ENCODE data around the gene LINGO3. TPM values are rescaled to one million over a fixed set of nuclear protein-coding genes. Genes with fewer than 3 reads are reported as not detected.

LINGO3 gene
- total RNA-seq, 1 experiment from 2014 or later, result 2.0 TPM

- TF ChIP-seq, protein P1, sequence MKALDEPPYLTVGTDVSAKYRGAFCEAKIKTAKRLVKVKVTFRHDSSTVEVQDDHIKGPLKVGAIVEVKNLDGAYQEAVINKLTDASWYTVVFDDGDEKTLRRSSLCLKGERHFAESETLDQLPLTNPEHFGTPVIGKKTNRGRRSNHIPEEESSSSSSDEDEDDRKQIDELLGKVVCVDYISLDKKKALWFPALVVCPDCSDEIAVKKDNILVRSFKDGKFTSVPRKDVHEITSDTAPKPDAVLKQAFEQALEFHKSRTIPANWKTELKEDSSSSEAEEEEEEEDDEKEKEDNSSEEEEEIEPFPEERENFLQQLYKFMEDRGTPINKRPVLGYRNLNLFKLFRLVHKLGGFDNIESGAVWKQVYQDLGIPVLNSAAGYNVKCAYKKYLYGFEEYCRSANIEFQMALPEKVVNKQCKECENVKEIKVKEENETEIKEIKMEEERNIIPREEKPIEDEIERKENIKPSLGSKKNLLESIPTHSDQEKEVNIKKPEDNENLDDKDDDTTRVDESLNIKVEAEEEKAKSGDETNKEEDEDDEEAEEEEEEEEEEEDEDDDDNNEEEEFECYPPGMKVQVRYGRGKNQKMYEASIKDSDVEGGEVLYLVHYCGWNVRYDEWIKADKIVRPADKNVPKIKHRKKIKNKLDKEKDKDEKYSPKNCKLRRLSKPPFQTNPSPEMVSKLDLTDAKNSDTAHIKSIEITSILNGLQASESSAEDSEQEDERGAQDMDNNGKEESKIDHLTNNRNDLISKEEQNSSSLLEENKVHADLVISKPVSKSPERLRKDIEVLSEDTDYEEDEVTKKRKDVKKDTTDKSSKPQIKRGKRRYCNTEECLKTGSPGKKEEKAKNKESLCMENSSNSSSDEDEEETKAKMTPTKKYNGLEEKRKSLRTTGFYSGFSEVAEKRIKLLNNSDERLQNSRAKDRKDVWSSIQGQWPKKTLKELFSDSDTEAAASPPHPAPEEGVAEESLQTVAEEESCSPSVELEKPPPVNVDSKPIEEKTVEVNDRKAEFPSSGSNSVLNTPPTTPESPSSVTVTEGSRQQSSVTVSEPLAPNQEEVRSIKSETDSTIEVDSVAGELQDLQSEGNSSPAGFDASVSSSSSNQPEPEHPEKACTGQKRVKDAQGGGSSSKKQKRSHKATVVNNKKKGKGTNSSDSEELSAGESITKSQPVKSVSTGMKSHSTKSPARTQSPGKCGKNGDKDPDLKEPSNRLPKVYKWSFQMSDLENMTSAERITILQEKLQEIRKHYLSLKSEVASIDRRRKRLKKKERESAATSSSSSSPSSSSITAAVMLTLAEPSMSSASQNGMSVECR (CRISPR knock-in tag; IDR thresholded peaks at IDR 0.05; ENCODE audit: borderline replicate concordance), result 0 out of 2 replicates have a peak, but pooled peaks have one; percentile 72
- TF ChIP-seq ZBTB43 (CRISPR knock-in tag; IDR thresholded peaks at IDR 0.05), result no peak
- no peak for TF ChIP-seq E2F1 (CRISPR knock-in tag; IDR thresholded peaks at IDR 0.05)
- TF ChIP-seq, protein P2, sequence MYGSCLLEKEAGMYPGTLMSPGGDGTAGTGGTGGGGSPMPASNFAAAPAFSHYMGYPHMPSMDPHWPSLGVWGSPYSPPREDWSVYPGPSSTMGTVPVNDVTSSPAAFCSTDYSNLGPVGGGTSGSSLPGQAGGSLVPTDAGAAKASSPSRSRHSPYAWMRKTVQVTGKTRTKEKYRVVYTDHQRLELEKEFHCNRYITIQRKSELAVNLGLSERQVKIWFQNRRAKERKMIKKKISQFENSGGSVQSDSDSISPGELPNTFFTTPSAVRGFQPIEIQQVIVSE (CRISPR knock-in tag; IDR thresholded peaks at IDR 0.05; ENCODE audit: borderline replicate concordance), result no peak
- TF ChIP-seq RELA (CRISPR knock-in tag; IDR thresholded peaks at IDR 0.05; ENCODE audit: borderline replicate concordance), result no peak
- TF ChIP-seq SMAD4 (CRISPR knock-in tag; IDR thresholded peaks at IDR 0.05), result 0 out of 2 replicates have a peak, but pooled peaks have one; percentile 59
- TF ChIP-seq PRRX2 (CRISPR knock-in tag; IDR thresholded peaks at IDR 0.05), result no peak
- 0 out of 2 replicates have a peak, but pooled peaks have one; percentile 57 for TF ChIP-seq ZNF263 (CRISPR knock-in tag; IDR thresholded peaks at IDR 0.05; ENCODE audit: low read depth)
- TF ChIP-seq, protein P3, sequence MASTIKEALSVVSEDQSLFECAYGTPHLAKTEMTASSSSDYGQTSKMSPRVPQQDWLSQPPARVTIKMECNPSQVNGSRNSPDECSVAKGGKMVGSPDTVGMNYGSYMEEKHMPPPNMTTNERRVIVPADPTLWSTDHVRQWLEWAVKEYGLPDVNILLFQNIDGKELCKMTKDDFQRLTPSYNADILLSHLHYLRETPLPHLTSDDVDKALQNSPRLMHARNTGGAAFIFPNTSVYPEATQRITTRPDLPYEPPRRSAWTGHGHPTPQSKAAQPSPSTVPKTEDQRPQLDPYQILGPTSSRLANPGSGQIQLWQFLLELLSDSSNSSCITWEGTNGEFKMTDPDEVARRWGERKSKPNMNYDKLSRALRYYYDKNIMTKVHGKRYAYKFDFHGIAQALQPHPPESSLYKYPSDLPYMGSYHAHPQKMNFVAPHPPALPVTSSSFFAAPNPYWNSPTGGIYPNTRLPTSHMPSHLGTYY (CRISPR knock-in tag; IDR thresholded peaks at IDR 0.05), result no peak
- peak; percentile 76; the same call in 1 of the 2 replicates for TF ChIP-seq EMX1 (CRISPR knock-in tag; IDR thresholded peaks at IDR 0.05)
- TF ChIP-seq SP1 (CRISPR knock-in tag; conservative IDR thresholded peaks at IDR 0.05), result peak; percentile 73; the same call in 1 of the 2 replicates
- TF ChIP-seq NFYB (CRISPR knock-in tag; conservative IDR thresholded peaks at IDR 0.05; ENCODE audit: low read depth), result no peak
- no peak for TF ChIP-seq MXD4 (CRISPR knock-in tag; IDR thresholded peaks at IDR 0.05; ENCODE audit: borderline replicate concordance)
- no peak for TF ChIP-seq NFE2L1 (CRISPR knock-in tag; IDR thresholded peaks at IDR 0.05)
- peak; percentile 70; the same call in 1 of the 2 replicates for TF ChIP-seq FOXK1 (CRISPR knock-in tag; IDR thresholded peaks at IDR 0.05)
- TF ChIP-seq ELF4 (CRISPR knock-in tag; IDR thresholded peaks at IDR 0.05; ENCODE audit: low read depth), result 0 out of 2 replicates have a peak, but pooled peaks have one; percentile 49
- no peak for TF ChIP-seq ZBTB21 (CRISPR knock-in tag; IDR thresholded peaks at IDR 0.05; ENCODE audit: borderline replicate concordance)
- TF ChIP-seq TEAD4 (CRISPR knock-in tag; IDR thresholded peaks at IDR 0.05), result no peak
- TF ChIP-seq GTF2I (CRISPR knock-in tag; conservative IDR thresholded peaks at IDR 0.05), result no peak
- TF ChIP-seq, protein P4, sequence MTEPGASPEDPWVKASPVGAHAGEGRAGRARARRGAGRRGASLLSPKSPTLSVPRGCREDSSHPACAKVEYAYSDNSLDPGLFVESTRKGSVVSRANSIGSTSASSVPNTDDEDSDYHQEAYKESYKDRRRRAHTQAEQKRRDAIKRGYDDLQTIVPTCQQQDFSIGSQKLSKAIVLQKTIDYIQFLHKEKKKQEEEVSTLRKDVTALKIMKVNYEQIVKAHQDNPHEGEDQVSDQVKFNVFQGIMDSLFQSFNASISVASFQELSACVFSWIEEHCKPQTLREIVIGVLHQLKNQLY (CRISPR knock-in tag; IDR thresholded peaks at IDR 0.05), result no peak
- TF ChIP-seq AR (CRISPR knock-in tag; IDR thresholded peaks at IDR 0.05), result no peak
- peak; percentile 77 for TF ChIP-seq ETV6 (CRISPR knock-in tag; IDR thresholded peaks at IDR 0.05)
- TF ChIP-seq HMGXB4 (CRISPR knock-in tag; IDR thresholded peaks at IDR 0.05), result peak; percentile 92
These were observed 34.4 kb downstream of the LINGO3 start (continued) for GRCh38 chr19:2273356-2274184.
